Measurements from ENCODE around the gene EDN2. TPM values are rescaled to one million over a fixed set of nuclear protein-coding genes. Genes with fewer than 3 reads are reported as not detected.

EDN2 gene
- total and polyA plus RNA-seq, 4 donors, result 0.10 to 0.13 TPM; not detected in 2

DNA sequence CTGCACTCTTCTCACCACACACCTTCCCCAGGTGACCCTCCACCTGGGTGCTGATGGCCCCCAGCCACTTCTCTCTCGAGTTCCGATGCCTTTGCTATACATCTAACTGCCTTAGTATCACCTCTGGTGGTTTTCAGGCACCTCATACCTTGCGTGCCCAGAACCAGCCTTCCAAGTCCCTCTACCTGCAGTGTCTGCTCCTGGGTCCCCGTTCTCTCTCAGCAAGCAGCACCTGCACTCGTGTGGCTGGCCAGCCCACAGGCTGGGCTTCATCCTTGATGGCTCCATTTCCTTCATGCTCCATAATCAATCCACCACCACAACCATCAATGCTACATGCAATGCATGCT, 49.2 kb upstream of the EDN2 start:
- Histone ChIP-seq H3K4me3 (ENCODE audit: low read depth in 1 of 3, low read length in 3 of 3) (no peak overlapping the region), H3K27me3 (ENCODE audit: control insufficient read depth in 4 of 4, insufficient read depth in 4 of 4, low read length in 3 of 4) (no peaks in the 10 kb centered on the region), H3K9ac (ENCODE audit: low read depth in 1 of 2, low read length in 2 of 2) (no peak overlapping the region), H3K27ac (ENCODE audit: low read depth in 1 of 2, low read length in 2 of 2) (no peak overlapping the region), H3K4me1 (ENCODE audit: control insufficient read depth in 4 of 4, insufficient read depth in 4 of 4, low read length in 3 of 4) (no peaks in the 10 kb centered on the region), H3K36me3 (ENCODE audit: control insufficient read depth in 4 of 4, insufficient read depth in 3 of 4, low read depth in 1 of 4, low read length in 3 of 4) (no peaks in the 10 kb centered on the region), H3K9me3 (ENCODE audit: control insufficient read depth in 4 of 4, low read length in 3 of 4) (no peaks in the 10 kb centered on the region)
- 93% methylated on average over 5 of the region's 5 CpGs for WGBS
- no peak for DNase-seq (ENCODE audit: low spot score)
- TF ChIP-seq, protein P1, sequence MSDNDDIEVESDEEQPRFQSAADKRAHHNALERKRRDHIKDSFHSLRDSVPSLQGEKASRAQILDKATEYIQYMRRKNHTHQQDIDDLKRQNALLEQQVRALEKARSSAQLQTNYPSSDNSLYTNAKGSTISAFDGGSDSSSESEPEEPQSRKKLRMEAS (IDR thresholded peaks at IDR 0.05), result no peak
- TF ChIP-seq NR2F2 (IDR thresholded peaks at IDR 0.05) (no peak), RAD21 (IDR thresholded peaks at IDR 0.05) (no peak), TAF1 (conservative IDR thresholded peaks at IDR 0.05) (no peak), JUND (IDR thresholded peaks at IDR 0.05) (no peak), EGR1 (IDR thresholded peaks at IDR 0.05; ENCODE audit: low read depth in 2 of 2) (no peak), FOXA1 (IDR thresholded peaks at IDR 0.05) (no peak), GABPA (IDR thresholded peaks at IDR 0.05 in 1 of 2, conservative IDR thresholded peaks at IDR 0.05 in 1 of 2) (no peak), SP1 (IDR thresholded peaks at IDR 0.05) (no peak), RXRA (IDR thresholded peaks at IDR 0.05) (no peak), YY1 (IDR thresholded peaks at IDR 0.05) (no peak), FOXA2 (IDR thresholded peaks at IDR 0.05) (no peak), HNF4A (conservative IDR thresholded peaks at IDR 0.05) (no peak), HNF4G (IDR thresholded peaks at IDR 0.05) (no peak)
- TF ChIP-seq, protein P2, sequence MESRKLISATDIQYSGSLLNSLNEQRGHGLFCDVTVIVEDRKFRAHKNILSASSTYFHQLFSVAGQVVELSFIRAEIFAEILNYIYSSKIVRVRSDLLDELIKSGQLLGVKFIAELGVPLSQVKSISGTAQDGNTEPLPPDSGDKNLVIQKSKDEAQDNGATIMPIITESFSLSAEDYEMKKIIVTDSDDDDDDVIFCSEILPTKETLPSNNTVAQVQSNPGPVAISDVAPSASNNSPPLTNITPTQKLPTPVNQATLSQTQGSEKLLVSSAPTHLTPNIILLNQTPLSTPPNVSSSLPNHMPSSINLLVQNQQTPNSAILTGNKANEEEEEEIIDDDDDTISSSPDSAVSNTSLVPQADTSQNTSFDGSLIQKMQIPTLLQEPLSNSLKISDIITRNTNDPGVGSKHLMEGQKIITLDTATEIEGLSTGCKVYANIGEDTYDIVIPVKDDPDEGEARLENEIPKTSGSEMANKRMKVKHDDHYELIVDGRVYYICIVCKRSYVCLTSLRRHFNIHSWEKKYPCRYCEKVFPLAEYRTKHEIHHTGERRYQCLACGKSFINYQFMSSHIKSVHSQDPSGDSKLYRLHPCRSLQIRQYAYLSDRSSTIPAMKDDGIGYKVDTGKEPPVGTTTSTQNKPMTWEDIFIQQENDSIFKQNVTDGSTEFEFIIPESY (IDR thresholded peaks at IDR 0.05), result no peak
- TF ChIP-seq, protein P3, sequence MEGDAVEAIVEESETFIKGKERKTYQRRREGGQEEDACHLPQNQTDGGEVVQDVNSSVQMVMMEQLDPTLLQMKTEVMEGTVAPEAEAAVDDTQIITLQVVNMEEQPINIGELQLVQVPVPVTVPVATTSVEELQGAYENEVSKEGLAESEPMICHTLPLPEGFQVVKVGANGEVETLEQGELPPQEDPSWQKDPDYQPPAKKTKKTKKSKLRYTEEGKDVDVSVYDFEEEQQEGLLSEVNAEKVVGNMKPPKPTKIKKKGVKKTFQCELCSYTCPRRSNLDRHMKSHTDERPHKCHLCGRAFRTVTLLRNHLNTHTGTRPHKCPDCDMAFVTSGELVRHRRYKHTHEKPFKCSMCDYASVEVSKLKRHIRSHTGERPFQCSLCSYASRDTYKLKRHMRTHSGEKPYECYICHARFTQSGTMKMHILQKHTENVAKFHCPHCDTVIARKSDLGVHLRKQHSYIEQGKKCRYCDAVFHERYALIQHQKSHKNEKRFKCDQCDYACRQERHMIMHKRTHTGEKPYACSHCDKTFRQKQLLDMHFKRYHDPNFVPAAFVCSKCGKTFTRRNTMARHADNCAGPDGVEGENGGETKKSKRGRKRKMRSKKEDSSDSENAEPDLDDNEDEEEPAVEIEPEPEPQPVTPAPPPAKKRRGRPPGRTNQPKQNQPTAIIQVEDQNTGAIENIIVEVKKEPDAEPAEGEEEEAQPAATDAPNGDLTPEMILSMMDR (IDR thresholded peaks at IDR 0.05; ENCODE audit: low read depth, low read length, missing input control), result no peak
- TF ChIP-seq, protein P4, sequence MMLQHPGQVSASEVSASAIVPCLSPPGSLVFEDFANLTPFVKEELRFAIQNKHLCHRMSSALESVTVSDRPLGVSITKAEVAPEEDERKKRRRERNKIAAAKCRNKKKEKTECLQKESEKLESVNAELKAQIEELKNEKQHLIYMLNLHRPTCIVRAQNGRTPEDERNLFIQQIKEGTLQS (IDR thresholded peaks at IDR 0.05), result no peak
- TF ChIP-seq, protein P5, sequence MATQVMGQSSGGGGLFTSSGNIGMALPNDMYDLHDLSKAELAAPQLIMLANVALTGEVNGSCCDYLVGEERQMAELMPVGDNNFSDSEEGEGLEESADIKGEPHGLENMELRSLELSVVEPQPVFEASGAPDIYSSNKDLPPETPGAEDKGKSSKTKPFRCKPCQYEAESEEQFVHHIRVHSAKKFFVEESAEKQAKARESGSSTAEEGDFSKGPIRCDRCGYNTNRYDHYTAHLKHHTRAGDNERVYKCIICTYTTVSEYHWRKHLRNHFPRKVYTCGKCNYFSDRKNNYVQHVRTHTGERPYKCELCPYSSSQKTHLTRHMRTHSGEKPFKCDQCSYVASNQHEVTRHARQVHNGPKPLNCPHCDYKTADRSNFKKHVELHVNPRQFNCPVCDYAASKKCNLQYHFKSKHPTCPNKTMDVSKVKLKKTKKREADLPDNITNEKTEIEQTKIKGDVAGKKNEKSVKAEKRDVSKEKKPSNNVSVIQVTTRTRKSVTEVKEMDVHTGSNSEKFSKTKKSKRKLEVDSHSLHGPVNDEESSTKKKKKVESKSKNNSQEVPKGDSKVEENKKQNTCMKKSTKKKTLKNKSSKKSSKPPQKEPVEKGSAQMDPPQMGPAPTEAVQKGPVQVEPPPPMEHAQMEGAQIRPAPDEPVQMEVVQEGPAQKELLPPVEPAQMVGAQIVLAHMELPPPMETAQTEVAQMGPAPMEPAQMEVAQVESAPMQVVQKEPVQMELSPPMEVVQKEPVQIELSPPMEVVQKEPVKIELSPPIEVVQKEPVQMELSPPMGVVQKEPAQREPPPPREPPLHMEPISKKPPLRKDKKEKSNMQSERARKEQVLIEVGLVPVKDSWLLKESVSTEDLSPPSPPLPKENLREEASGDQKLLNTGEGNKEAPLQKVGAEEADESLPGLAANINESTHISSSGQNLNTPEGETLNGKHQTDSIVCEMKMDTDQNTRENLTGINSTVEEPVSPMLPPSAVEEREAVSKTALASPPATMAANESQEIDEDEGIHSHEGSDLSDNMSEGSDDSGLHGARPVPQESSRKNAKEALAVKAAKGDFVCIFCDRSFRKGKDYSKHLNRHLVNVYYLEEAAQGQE (IDR thresholded peaks at IDR 0.05), result no peak

Measured in liver (tissue), 9 donors.